ENCODE results near the gene NEK11. TPM values are rescaled to one million over a fixed set of nuclear protein-coding genes. Genes with fewer than 3 reads are reported as not detected.

NEK11 gene
- polyA plus RNA-seq, 1 donor (not counting 4 experiments of a cell fraction or from before 2014, with no cell fraction given) = 9.4 TPM

DNA sequence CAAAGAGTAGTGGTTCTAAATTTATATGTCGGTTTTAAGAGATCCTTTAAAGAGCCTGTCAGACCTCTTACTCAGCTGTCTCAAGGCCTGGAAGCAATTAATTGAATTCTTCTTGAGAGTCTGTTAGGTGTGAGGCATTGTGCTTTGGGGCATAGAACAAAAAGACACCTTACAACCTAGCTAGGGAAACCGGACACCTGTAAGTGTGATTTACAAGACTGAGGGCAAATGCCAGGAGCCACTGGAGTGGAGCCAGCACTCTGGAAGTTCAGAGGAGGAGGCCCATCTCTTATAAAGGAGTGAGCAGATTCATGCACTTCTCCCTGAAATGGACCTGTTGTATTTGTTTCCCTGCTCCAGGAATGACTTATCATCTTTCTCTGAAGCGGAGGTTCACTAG, 257.2 kb downstream of the NEK11 start:
- no peaks in the 10 kb centered on the region for H4K20me1 ChIP-seq (ENCODE audit: control insufficient read depth, extremely low read depth, insufficient read depth, low read length)
- H3K9me3 ChIP-seq (ENCODE audit: control insufficient read depth, low read depth, low read length) = no peaks in the 10 kb centered on the region
- H2AFZ ChIP-seq (ENCODE audit: control insufficient read depth, low read length) = no peak overlapping the region
- TF ChIP-seq, protein P1, sequence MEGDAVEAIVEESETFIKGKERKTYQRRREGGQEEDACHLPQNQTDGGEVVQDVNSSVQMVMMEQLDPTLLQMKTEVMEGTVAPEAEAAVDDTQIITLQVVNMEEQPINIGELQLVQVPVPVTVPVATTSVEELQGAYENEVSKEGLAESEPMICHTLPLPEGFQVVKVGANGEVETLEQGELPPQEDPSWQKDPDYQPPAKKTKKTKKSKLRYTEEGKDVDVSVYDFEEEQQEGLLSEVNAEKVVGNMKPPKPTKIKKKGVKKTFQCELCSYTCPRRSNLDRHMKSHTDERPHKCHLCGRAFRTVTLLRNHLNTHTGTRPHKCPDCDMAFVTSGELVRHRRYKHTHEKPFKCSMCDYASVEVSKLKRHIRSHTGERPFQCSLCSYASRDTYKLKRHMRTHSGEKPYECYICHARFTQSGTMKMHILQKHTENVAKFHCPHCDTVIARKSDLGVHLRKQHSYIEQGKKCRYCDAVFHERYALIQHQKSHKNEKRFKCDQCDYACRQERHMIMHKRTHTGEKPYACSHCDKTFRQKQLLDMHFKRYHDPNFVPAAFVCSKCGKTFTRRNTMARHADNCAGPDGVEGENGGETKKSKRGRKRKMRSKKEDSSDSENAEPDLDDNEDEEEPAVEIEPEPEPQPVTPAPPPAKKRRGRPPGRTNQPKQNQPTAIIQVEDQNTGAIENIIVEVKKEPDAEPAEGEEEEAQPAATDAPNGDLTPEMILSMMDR (optimal IDR thresholded peaks at IDR 0.05 in 1 of 3, IDR thresholded peaks at IDR 0.05 in 1 of 3, conservative IDR thresholded peaks at IDR 0.05 in 1 of 3; ENCODE audit: extremely low read depth in 1 of 3, insufficient read depth in 2 of 3, low read length in 3 of 3) = no peak
- TF ChIP-seq EZH2 (IDR thresholded peaks at IDR 0.05; ENCODE audit: low read length) = no peak
- H3K27ac ChIP-seq (ENCODE audit: control insufficient read depth, insufficient read depth, low read length) = no peak overlapping the region
- H3K9ac ChIP-seq (ENCODE audit: control insufficient read depth, extremely low read depth, insufficient read depth, low read length) = no peak overlapping the region
- DNase-seq (ENCODE audit: low read depth, low spot score) = no peak
- no peaks in the 10 kb centered on the region for H3K9me1 ChIP-seq (ENCODE audit: control insufficient read depth, extremely low read depth, insufficient read depth, low read length)
- no peak overlapping the region for H3K4me2 ChIP-seq (ENCODE audit: control insufficient read depth, extremely low read depth, insufficient read depth, low read depth, low read length)
- H3K79me2 ChIP-seq (ENCODE audit: control insufficient read depth, insufficient read depth, low read length) = no peaks in the 10 kb centered on the region
- no peaks in the 10 kb centered on the region for H3K4me1 ChIP-seq (ENCODE audit: control insufficient read depth, extremely low read depth, insufficient read depth, low read length)
- no peaks in the 10 kb centered on the region for H3K36me3 ChIP-seq (ENCODE audit: control insufficient read depth in 2 of 2, extremely low read depth in 1 of 2, insufficient read depth in 2 of 2, low read length in 2 of 2)
- no peak for FAIRE-seq
- no peak overlapping the region for H3K4me3 ChIP-seq (ENCODE audit: control insufficient read depth in 2 of 3, extremely low read depth in 1 of 3, insufficient read depth in 2 of 3, low read depth in 1 of 3, low read length in 3 of 3)
- no peaks in the 10 kb centered on the region for H3K27me3 ChIP-seq (ENCODE audit: control insufficient read depth, extremely low read depth, insufficient read depth, low read length)
- dilution Hi-C loops (cut with MboI; ENCODE audit: extremely low pct_ligation_motif_present, low sequenced_read_pairs) = no loop called here

DNA sequence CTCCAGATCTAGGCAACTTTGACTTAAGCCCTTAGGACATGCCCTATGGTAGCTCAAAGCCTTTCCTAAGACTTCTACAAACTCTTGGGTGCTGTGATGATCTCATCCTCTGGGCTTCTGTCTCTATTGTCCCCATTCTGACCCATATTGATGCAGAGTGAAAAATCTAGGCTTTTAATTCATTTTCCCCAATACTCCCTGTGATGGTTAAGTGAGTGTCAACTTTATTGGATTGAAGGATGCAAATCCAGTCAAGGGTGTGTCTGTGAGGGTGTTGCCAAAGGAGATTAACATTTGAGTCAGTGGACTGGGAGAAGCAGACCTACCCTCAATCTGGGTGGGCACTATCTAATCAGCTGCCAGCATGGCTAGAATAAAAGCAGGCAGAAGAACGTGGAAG, 257.6 kb downstream of the NEK11 start:
- dilution Hi-C loops (cut with MboI; ENCODE audit: extremely low pct_ligation_motif_present, low sequenced_read_pairs) = no loop called here

More for the DNA sequence above, 257.6 kb downstream of the NEK11 start:
- Histone ChIP-seq H3K79me2 (ENCODE audit: control insufficient read depth, insufficient read depth, low read length) (no peaks in the 10 kb centered on the region), H3K27ac (ENCODE audit: control insufficient read depth, insufficient read depth, low read length) (no peak overlapping the region), H3K4me3 (ENCODE audit: control insufficient read depth in 2 of 3, extremely low read depth in 1 of 3, insufficient read depth in 2 of 3, low read depth in 1 of 3, low read length in 3 of 3) (no peak overlapping the region), H4K20me1 (ENCODE audit: control insufficient read depth, extremely low read depth, insufficient read depth, low read length) (no peaks in the 10 kb centered on the region), H3K9ac (ENCODE audit: control insufficient read depth, extremely low read depth, insufficient read depth, low read length) (no peak overlapping the region), H3K36me3 (ENCODE audit: control insufficient read depth in 2 of 2, extremely low read depth in 1 of 2, insufficient read depth in 2 of 2, low read length in 2 of 2) (no peaks in the 10 kb centered on the region), H3K9me3 (ENCODE audit: control insufficient read depth, low read depth, low read length) (no peaks in the 10 kb centered on the region), H3K4me2 (ENCODE audit: control insufficient read depth, extremely low read depth, insufficient read depth, low read depth, low read length) (no peak overlapping the region), H3K4me1 (ENCODE audit: control insufficient read depth, extremely low read depth, insufficient read depth, low read length) (no peaks in the 10 kb centered on the region), H2AFZ (ENCODE audit: control insufficient read depth, low read length) (no peak overlapping the region), H3K9me1 (ENCODE audit: control insufficient read depth, extremely low read depth, insufficient read depth, low read length) (no peaks in the 10 kb centered on the region), H3K27me3 (ENCODE audit: control insufficient read depth, extremely low read depth, insufficient read depth, low read length) (no peaks in the 10 kb centered on the region)
- no peak for FAIRE-seq
- no peak for DNase-seq (ENCODE audit: low read depth, low spot score)
- TF ChIP-seq, protein P1 (optimal IDR thresholded peaks at IDR 0.05 in 1 of 3, IDR thresholded peaks at IDR 0.05 in 1 of 3, conservative IDR thresholded peaks at IDR 0.05 in 1 of 3; ENCODE audit: extremely low read depth in 1 of 3, insufficient read depth in 2 of 3, low read length in 3 of 3) = no peak
- TF ChIP-seq EZH2 (IDR thresholded peaks at IDR 0.05; ENCODE audit: low read length) = no peak

All from keratinocyte (primary cell).